ENCODE results near the gene LYRM1.

LYRM1 gene

GRCh38 chr16:20960899-20961298, 60.3 kb downstream of the LYRM1 start:
- no peak overlapping the region for H2AK5ac ChIP-seq (ENCODE audit: low read length)
- no peak overlapping the region for H2AFZ ChIP-seq (ENCODE audit: insufficient read depth, low read length, poor library complexity)
- H3K9ac ChIP-seq (ENCODE audit: low read length), result no peak overlapping the region
- H3K23ac ChIP-seq (ENCODE audit: low read length), result no peak overlapping the region
- H3K14ac ChIP-seq (ENCODE audit: low read length), result no peak overlapping the region
- no peak for DNase-seq
- H2BK12ac ChIP-seq (ENCODE audit: low read length), result no peak overlapping the region
- no peaks in the 10 kb centered on the region for H3K27me3 ChIP-seq (ENCODE audit: insufficient read depth, low read length)
- no peaks in the 10 kb centered on the region for H3K4me1 ChIP-seq (ENCODE audit: control insufficient read depth in 1 of 2, insufficient read depth in 2 of 2, low read length in 2 of 2)
- H3K79me2 ChIP-seq (ENCODE audit: control insufficient read depth, insufficient read depth, low read length, poor library complexity), result no peaks in the 10 kb centered on the region
- H3K9me3 ChIP-seq (ENCODE audit: insufficient read depth, low read depth, low read length), result peaks cover 2% of the 10 kb centered on the region
- no peak overlapping the region for H3K4ac ChIP-seq (ENCODE audit: low read depth, low read length)
- no CpG with 5 or more reads among the region's 5 CpGs for WGBS (ENCODE audit: extremely low coverage, insufficient coverage, insufficient read length)
- H3K36me3 ChIP-seq (ENCODE audit: control insufficient read depth in 1 of 2, insufficient read depth in 2 of 2, low read length in 2 of 2), result no peaks in the 10 kb centered on the region
- no peak overlapping the region for H3K4me2 ChIP-seq (ENCODE audit: low read length)
- no peak overlapping the region for H3K18ac ChIP-seq (ENCODE audit: low read length)
- H2BK5ac ChIP-seq (ENCODE audit: low read depth, low read length, poor library complexity), result no peak overlapping the region
- H4K8ac ChIP-seq (ENCODE audit: low read depth, low read length), result no peak overlapping the region
- H3K79me1 ChIP-seq (ENCODE audit: low read length), result no peaks in the 10 kb centered on the region
- no peak overlapping the region for H3K4me3 ChIP-seq (ENCODE audit: low read depth, low read length)
- H4K12ac ChIP-seq (ENCODE audit: low read depth, low read length), result no peak overlapping the region
- no peak overlapping the region for H4K91ac ChIP-seq (ENCODE audit: low read depth, low read length)
- no peak overlapping the region for H3K27ac ChIP-seq (ENCODE audit: low read depth, low read length)
- no peak overlapping the region for H2BK120ac ChIP-seq (ENCODE audit: insufficient read depth, low read length, poor library complexity)

DNA sequence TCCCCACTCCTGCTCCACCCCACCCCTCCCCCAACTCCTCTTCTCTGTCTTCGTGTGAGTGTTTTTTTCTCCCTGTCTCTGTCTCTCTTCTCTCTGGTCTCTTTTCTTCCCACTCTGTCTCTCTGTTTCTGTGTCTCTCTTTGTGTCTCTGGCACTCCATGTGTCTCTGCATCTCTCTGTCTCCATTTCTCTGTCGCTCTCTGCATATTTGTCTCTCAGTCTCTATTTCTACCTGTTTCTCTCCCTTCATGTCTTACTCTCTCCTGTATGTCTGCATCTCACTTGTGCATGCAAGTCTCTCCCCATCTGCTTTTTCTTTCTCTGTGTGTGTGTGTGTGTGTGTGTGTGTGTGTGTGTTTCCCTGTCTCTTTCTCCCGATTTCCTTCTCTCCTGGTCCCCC, 68.2 kb downstream of the LYRM1 start:
- DNase-seq, result no peak
- H3K23ac ChIP-seq (ENCODE audit: low read length), result no peak overlapping the region
- WGBS (ENCODE audit: extremely low coverage, insufficient coverage, insufficient read length), result no CpG with 5 or more reads among the region's 3 CpGs

GRCh38 chr16:20969386-20969785, 68.8 kb downstream of the LYRM1 start:
- Histone ChIP-seq H2BK5ac (ENCODE audit: low read depth, low read length, poor library complexity) (no peak overlapping the region), H3K23ac (ENCODE audit: low read length) (no peak overlapping the region), H4K8ac (ENCODE audit: low read depth, low read length) (no peak overlapping the region), H2AK5ac (ENCODE audit: low read length) (no peak overlapping the region), H3K36me3 (ENCODE audit: control insufficient read depth in 1 of 2, insufficient read depth in 2 of 2, low read length in 2 of 2) (no peaks in the 10 kb centered on the region), H4K12ac (ENCODE audit: low read depth, low read length) (no peak overlapping the region), H3K27ac (ENCODE audit: low read depth, low read length) (no peak overlapping the region), H2BK120ac (ENCODE audit: insufficient read depth, low read length, poor library complexity) (no peak overlapping the region), H3K9me3 (ENCODE audit: insufficient read depth, low read depth, low read length) (peaks cover 4% of the 10 kb centered on the region), H2AFZ (ENCODE audit: insufficient read depth, low read length, poor library complexity) (no peak overlapping the region), H3K27me3 (ENCODE audit: insufficient read depth, low read length) (no peaks in the 10 kb centered on the region), H3K4me3 (ENCODE audit: low read depth, low read length) (no peak overlapping the region), H2BK12ac (ENCODE audit: low read length) (no peak overlapping the region), H3K4me2 (ENCODE audit: low read length) (no peak overlapping the region), H4K91ac (ENCODE audit: low read depth, low read length) (no peak overlapping the region), H3K79me2 (ENCODE audit: control insufficient read depth, insufficient read depth, low read length, poor library complexity) (no peaks in the 10 kb centered on the region), H3K4me1 (ENCODE audit: control insufficient read depth in 1 of 2, insufficient read depth in 2 of 2, low read length in 2 of 2) (no peaks in the 10 kb centered on the region), H3K18ac (ENCODE audit: low read length) (no peak overlapping the region), H3K14ac (ENCODE audit: low read length) (no peak overlapping the region), H3K79me1 (ENCODE audit: low read length) (no peaks in the 10 kb centered on the region), H3K4ac (ENCODE audit: low read depth, low read length) (no peak overlapping the region), H3K9ac (ENCODE audit: low read length) (no peak overlapping the region)
- DNase-seq, result no peak
- WGBS (ENCODE audit: extremely low coverage, insufficient coverage, insufficient read length), result no CpG with 5 or more reads among the region's 5 CpGs

More for the DNA sequence above, 68.2 kb downstream of the LYRM1 start:
- H2BK120ac ChIP-seq (ENCODE audit: insufficient read depth, low read length, poor library complexity), result no peak overlapping the region
- no peak overlapping the region for H3K4me2 ChIP-seq (ENCODE audit: low read length)
- H3K14ac ChIP-seq (ENCODE audit: low read length), result no peak overlapping the region
- no peak overlapping the region for H3K9ac ChIP-seq (ENCODE audit: low read length)
- no peak overlapping the region for H3K27ac ChIP-seq (ENCODE audit: low read depth, low read length)
- H2AFZ ChIP-seq (ENCODE audit: insufficient read depth, low read length, poor library complexity), result no peak overlapping the region
- H3K4me3 ChIP-seq (ENCODE audit: low read depth, low read length), result no peak overlapping the region
- H3K79me2 ChIP-seq (ENCODE audit: control insufficient read depth, insufficient read depth, low read length, poor library complexity), result no peaks in the 10 kb centered on the region
- no peak overlapping the region for H3K4ac ChIP-seq (ENCODE audit: low read depth, low read length)
- H2BK12ac ChIP-seq (ENCODE audit: low read length), result no peak overlapping the region
- H3K27me3 ChIP-seq (ENCODE audit: insufficient read depth, low read length), result no peaks in the 10 kb centered on the region
- no peak overlapping the region for H4K8ac ChIP-seq (ENCODE audit: low read depth, low read length)
- H3K79me1 ChIP-seq (ENCODE audit: low read length), result no peaks in the 10 kb centered on the region
- H2BK5ac ChIP-seq (ENCODE audit: low read depth, low read length, poor library complexity), result no peak overlapping the region
- H4K91ac ChIP-seq (ENCODE audit: low read depth, low read length), result no peak overlapping the region
- H3K4me1 ChIP-seq (ENCODE audit: control insufficient read depth in 1 of 2, insufficient read depth in 2 of 2, low read length in 2 of 2), result no peaks in the 10 kb centered on the region
- peaks cover 4% of the 10 kb centered on the region for H3K9me3 ChIP-seq (ENCODE audit: insufficient read depth, low read depth, low read length)
- no peak overlapping the region for H4K12ac ChIP-seq (ENCODE audit: low read depth, low read length)
- no peaks in the 10 kb centered on the region for H3K36me3 ChIP-seq (ENCODE audit: control insufficient read depth in 1 of 2, insufficient read depth in 2 of 2, low read length in 2 of 2)
- H2AK5ac ChIP-seq (ENCODE audit: low read length), result no peak overlapping the region
- no peak overlapping the region for H3K18ac ChIP-seq (ENCODE audit: low read length)

DNA sequence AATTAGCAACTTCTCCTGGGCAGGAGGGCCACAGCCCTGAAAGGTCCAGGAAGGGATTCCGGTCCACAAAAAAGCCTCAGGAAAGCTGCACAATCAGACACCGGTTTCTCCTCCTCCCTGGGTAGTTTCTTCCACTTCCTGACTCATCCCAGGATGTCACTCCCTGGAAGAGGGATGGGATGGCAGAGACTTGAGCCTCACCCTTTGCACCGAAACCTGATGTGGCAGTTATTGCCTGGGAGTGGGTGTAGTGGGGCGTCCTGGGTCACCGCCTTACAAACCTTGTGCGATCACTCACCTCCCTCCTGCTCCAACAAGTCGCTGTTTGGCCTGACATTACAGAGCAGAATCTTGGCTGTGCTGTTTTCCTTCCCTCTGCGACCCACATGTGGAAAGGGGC, 70.8 kb downstream of the LYRM1 start:
- Histone ChIP-seq H3K79me1 (ENCODE audit: low read length) (no peaks in the 10 kb centered on the region), H2AK5ac (ENCODE audit: low read length) (no peak overlapping the region), H3K4me2 (ENCODE audit: low read length) (no peak overlapping the region), H2BK12ac (ENCODE audit: low read length) (no peak overlapping the region), H3K79me2 (ENCODE audit: control insufficient read depth, insufficient read depth, low read length, poor library complexity) (no peaks in the 10 kb centered on the region), H3K27me3 (ENCODE audit: insufficient read depth, low read length) (no peaks in the 10 kb centered on the region), H2BK5ac (ENCODE audit: low read depth, low read length, poor library complexity) (no peak overlapping the region), H3K9ac (ENCODE audit: low read length) (no peak overlapping the region), H3K9me3 (ENCODE audit: insufficient read depth, low read depth, low read length) (peaks cover 2% of the 10 kb centered on the region), H3K14ac (ENCODE audit: low read length) (no peak overlapping the region), H2AFZ (ENCODE audit: insufficient read depth, low read length, poor library complexity) (no peak overlapping the region), H4K91ac (ENCODE audit: low read depth, low read length) (no peak overlapping the region), H3K4ac (ENCODE audit: low read depth, low read length) (no peak overlapping the region), H3K27ac (ENCODE audit: low read depth, low read length) (no peak overlapping the region), H4K12ac (ENCODE audit: low read depth, low read length) (no peak overlapping the region), H3K4me1 (ENCODE audit: control insufficient read depth in 1 of 2, insufficient read depth in 2 of 2, low read length in 2 of 2) (no peaks in the 10 kb centered on the region), H3K36me3 (ENCODE audit: control insufficient read depth in 1 of 2, insufficient read depth in 2 of 2, low read length in 2 of 2) (no peaks in the 10 kb centered on the region), H3K23ac (ENCODE audit: low read length) (no peak overlapping the region), H3K4me3 (ENCODE audit: low read depth, low read length) (no peak overlapping the region), H2BK120ac (ENCODE audit: insufficient read depth, low read length, poor library complexity) (no peak overlapping the region), H3K18ac (ENCODE audit: low read length) (no peak overlapping the region), H4K8ac (ENCODE audit: low read depth, low read length) (no peak overlapping the region)
- DNase-seq, result no peak
- no CpG with 5 or more reads among the region's 8 CpGs for WGBS (ENCODE audit: extremely low coverage, insufficient coverage, insufficient read length)
